Breast epithelium (tissue), 4 donors: Measurements from ENCODE around the gene MRPL39. TPM values are rescaled to one million over a fixed set of nuclear protein-coding genes. Genes with fewer than 3 reads are reported as not detected.

Source experiments
- DNase-seq, 2 donors: peaks; one replicate each; pipeline ENCODE4 v3.0.0-alpha.2; 2019; ENCODE audit warnings: low spot score in 2 of 2
- H3K27ac ChIP-seq, 2 donors: fragments of 200-600 bp; sonication (generic) in 1 of 2; one replicate each; pipeline ENCODE4 v1.5.1; 2016 to 2019; ENCODE audit warnings: mild to moderate bottlenecking in 1 of 2
- H3K27me3 ChIP-seq, 2 donors: fragments of 200-600 bp; sonication (generic) in 1 of 2; one replicate each; pipeline versions ENCODE4 v1.5.1 to v1.6.0; 2017 to 2019; ENCODE audit warnings: control low read depth in 1 of 2, mild to moderate bottlenecking in 1 of 2
- H3K36me3 ChIP-seq: fragments of 200-600 bp; one replicate; pipeline ENCODE4 v1.5.1; 2019
- H3K4me1 ChIP-seq, 2 donors: fragments of 200-600 bp; sonication (generic); one replicate each; pipeline ENCODE4 v1.5.1; 2016 to 2019; ENCODE audit warnings: control low read depth in 1 of 2
- H3K4me3 ChIP-seq, 3 donors: fragments of 200-600 bp; sonication (generic); 1 replicate in 2 of 3; 2 replicates in 1 of 3; pipeline ENCODE4 v1.5.1; 2016 to 2019; ENCODE audit warnings: mild to moderate bottlenecking in 3 of 3, moderate library complexity in 2 of 3
- H3K9me3 ChIP-seq, 2 donors: fragments of 200-600 bp; sonication (generic) in 1 of 2; one replicate each; pipeline ENCODE4 v1.5.1; 2016 to 2019; ENCODE audit warnings: control low read depth in 1 of 2
- CTCF ChIP-seq, 3 donors: fragments of 450-650 bp; IDR thresholded peaks; one replicate each; pipeline ENCODE4 v1.5.1; 2016 to 2017; ENCODE audit warnings: antibody characterized with exemption in 3 of 3, mild to moderate bottlenecking in 3 of 3, moderate library complexity in 3 of 3
- POLR2A ChIP-seq: fragments of 450-650 bp; IDR thresholded peaks from one replicate; pipeline ENCODE4 v1.6.1; 2016; ENCODE audit warnings: antibody characterized with exemption, mild to moderate bottlenecking, moderate library complexity
- POLR2AphosphoS5 ChIP-seq, 3 donors: sonication (generic); formaldehyde crosslinking; IDR thresholded peaks; one replicate each; pipeline ENCODE4 v1.6.1; 2017; ENCODE audit warnings: antibody characterized with exemption in 3 of 3
- intact Hi-C: fragments of 100-400 bp; cut with DNase I; formaldehyde crosslinking; loops from one replicate; pipeline ENCODE4 v1.15.1; 2023; ENCODE audit warnings: low total_unique reads
- total RNA-seq, 3 donors: library from RNA; depleted of rRNA; stranded (reverse); fragments of >200 nt; gene quantifications; one replicate each; pipeline ENCODE4 v1.1.0, GENCODE V29; 2016

MRPL39 gene
- total RNA-seq, 3 donors from 2014 or later: 13.0 to 28.2 (median 26.5) TPM

GRCh38 chr21:25608044-25608737 is 910 bp upstream of the MRPL39 start:
- DNase-seq: peak; percentile 73 to 81
- TF ChIP-seq POLR2A (no peak), POLR2AphosphoS5 (IDR thresholded peaks at IDR 0.05) (peak in 1 of 3 donors; percentile 51), CTCF (IDR thresholded peaks at IDR 0.05) (peak; percentile 91 to 98 (median 93))
- no peaks in the 10 kb centered on the region for H3K27me3 ChIP-seq
- H3K27ac ChIP-seq: peak overlapping the region in 1 of 2 donors; percentile 87
- peaks cover 0 to 3% of the 10 kb centered on the region in 2 donors for H3K4me1 ChIP-seq
- intact Hi-C loops: loop anchor here (10.0 kb wide), 1 partner anchor 97 kb away; no protein-coding TSS in a partner anchor
- no peaks in the 10 kb centered on the region for H3K9me3 ChIP-seq
- H3K36me3 ChIP-seq: no peaks in the 10 kb centered on the region
- H3K4me3 ChIP-seq: peak overlapping the region; percentile 62 to 98 (median 86)

GRCh38 chr21:25589887-25590286 is 17.4 kb downstream of the MRPL39 start:
- Histone ChIP-seq H3K27ac (no peak overlapping the region), H3K36me3 (no peaks in the 10 kb centered on the region), H3K9me3 (no peaks in the 10 kb centered on the region), H3K4me3 (no peak overlapping the region), H3K27me3 (no peaks in the 10 kb centered on the region), H3K4me1 (no peaks in the 10 kb centered on the region)
- no peak for DNase-seq
- no peak for TF ChIP-seq POLR2AphosphoS5 (IDR thresholded peaks at IDR 0.05)
- no peak for TF ChIP-seq CTCF (IDR thresholded peaks at IDR 0.05)
- no peak for TF ChIP-seq POLR2A
- intact Hi-C loops: no loop called here

GRCh38 chr21:25586791-25587190 is 20.5 kb downstream of the MRPL39 start:
- intact Hi-C loops: no loop called here
- Histone ChIP-seq H3K27me3 (no peaks in the 10 kb centered on the region), H3K4me1 (no peaks in the 10 kb centered on the region), H3K9me3 (no peaks in the 10 kb centered on the region), H3K4me3 (no peak overlapping the region), H3K36me3 (no peaks in the 10 kb centered on the region), H3K27ac (no peak overlapping the region)
- TF ChIP-seq POLR2AphosphoS5 (IDR thresholded peaks at IDR 0.05) (no peak), CTCF (IDR thresholded peaks at IDR 0.05) (no peak), POLR2A (no peak)
- DNase-seq: no peak

GRCh38 chr21:25586326-25586725 is 21.0 kb downstream of the MRPL39 start:
- no peaks in the 10 kb centered on the region for H3K4me1 ChIP-seq
- no peaks in the 10 kb centered on the region for H3K9me3 ChIP-seq
- intact Hi-C loops: no loop called here
- H3K27ac ChIP-seq: no peak overlapping the region
- no peak for DNase-seq
- no peak overlapping the region for H3K4me3 ChIP-seq
- no peaks in the 10 kb centered on the region for H3K27me3 ChIP-seq
- TF ChIP-seq CTCF (IDR thresholded peaks at IDR 0.05): no peak
- TF ChIP-seq POLR2A: no peak
- no peak for TF ChIP-seq POLR2AphosphoS5 (IDR thresholded peaks at IDR 0.05)
- H3K36me3 ChIP-seq: no peaks in the 10 kb centered on the region

- intact Hi-C loops: no loop called here
- Histone ChIP-seq H3K36me3 (no peaks in the 10 kb centered on the region), H3K9me3 (no peaks in the 10 kb centered on the region), H3K4me1 (no peaks in the 10 kb centered on the region), H3K4me3 (no peak overlapping the region), H3K27ac (no peak overlapping the region), H3K27me3 (no peaks in the 10 kb centered on the region)
- TF ChIP-seq CTCF (IDR thresholded peaks at IDR 0.05): no peak
- no peak for TF ChIP-seq POLR2A
- TF ChIP-seq POLR2AphosphoS5 (IDR thresholded peaks at IDR 0.05): no peak
- no peak for DNase-seq
Observed at GRCh38 chr21:25584833-25585676, 22.2 kb downstream of the MRPL39 start.
